ENCODE data around the gene EML3.
"Not testable (repeated sequence)": the region's sequence is repeated elsewhere in the genome, so short reads cannot be mapped to it uniquely, and the experiment has no call there.

Gene EML3

GRCh38 chr11:62567018-62567633 is 45.4 kb downstream of the EML3 start:
- no peak for DNase-seq

- DNase-seq, result no peak
Measured at GRCh38 chr11:62566247-62566646, 46.3 kb downstream of the EML3 start.

- no peak for DNase-seq
Measured at GRCh38 chr11:62565100-62565802, 47.3 kb downstream of the EML3 start.

- not testable (repeated sequence) for DNase-seq
Measured at GRCh38 chr11:62561677-62562230, 50.8 kb downstream of the EML3 start.

GRCh38 chr11:62560566-62561103 is 51.9 kb downstream of the EML3 start:
- DNase-seq, result peak; percentile 19

GRCh38 chr11:62559626-62560025 is 52.9 kb downstream of the EML3 start:
- DNase-seq, result not testable (repeated sequence)

GRCh38 chr11:62559204-62559603 is 53.4 kb downstream of the EML3 start:
- no peak for DNase-seq

- DNase-seq, result no peak
Measured at GRCh38 chr11:62558669-62559068, 53.9 kb downstream of the EML3 start.

- DNase-seq, result no peak
Measured at GRCh38 chr11:62556875-62557631, 55.5 kb downstream of the EML3 start.

- DNase-seq, result peak; percentile 72
Measured at GRCh38 chr11:62556108-62556874, 56.3 kb downstream of the EML3 start.

GRCh38 chr11:62555464-62556107 is 57.0 kb downstream of the EML3 start:
- DNase-seq, result peak; percentile 60

- no peak for DNase-seq
Measured at GRCh38 chr11:62554387-62555167, 58.0 kb downstream of the EML3 start.

GRCh38 chr11:62553839-62554361 is 58.7 kb downstream of the EML3 start:
- no peak for DNase-seq

GRCh38 chr11:62553080-62553838 is 59.3 kb downstream of the EML3 start:
- DNase-seq, result no peak

- DNase-seq, result no peak
Measured at GRCh38 chr11:62552485-62553079, 60.0 kb downstream of the EML3 start.
